RCC 7860 (cell line): Measurements from ENCODE around the gene IL32.
A peak's percentile ranks its signal among the peaks of the same experiment; 100 is the strongest.

Experiments used
- DNase-seq: peaks from one replicate; pipeline ENCODE4 v3.0.0-alpha.2; 2015; ENCODE audit warnings: low spot score
- FAIRE-seq: peaks from 2 replicates; lab custom pipeline; 2012; peaks lifted over from hg19 to GRCh38; lab: Jason Lieb, UNC

The IL32 gene

GRCh38 chr16:3065069-3065741 lies at the start of gene IL32:
IL32 (plus strand) TSS chr16:3065640; CDS start chr16:3065812, 172 bp downstream.
- DNase-seq = peak; percentile 85
- FAIRE-seq = no peak

- DNase-seq (no peak), FAIRE-seq (no peak)
Measured at GRCh38 chr16:3015865-3016521, 49.4 kb upstream of the IL32 start.

- no peak for DNase-seq
- no peak for FAIRE-seq
Measured at GRCh38 chr16:3017344-3017743, 48.1 kb upstream of the IL32 start.

GRCh38 chr16:3017794-3018506 lies 47.5 kb upstream of the IL32 start, which contains the start of gene CLDN6:
CLDN6 (minus strand) TSS chr16:3018183; CDS start chr16:3016021, 2,162 bp downstream.
- DNase-seq (no peak), FAIRE-seq (no peak)

GRCh38 chr16:3019594-3020246 lies 45.7 kb upstream of the IL32 start:
- DNase-seq (no peak), FAIRE-seq (no peak)

- peak; percentile 66 for DNase-seq
- FAIRE-seq = no peak
Measured at GRCh38 chr16:3020247-3020603, 45.2 kb upstream of the IL32 start, which contains the start of gene TNFRSF12A. TNFRSF12A (plus strand) TSS chr16:3020368; CDS start chr16:3020398, 30 bp downstream.

- FAIRE-seq (peak; percentile 71), DNase-seq (peak; percentile 95)
Measured at GRCh38 chr16:3020604-3021448, 44.6 kb upstream of the IL32 start.

GRCh38 chr16:3021449-3022207 lies 43.8 kb upstream of the IL32 start:
- peak; percentile 97 for DNase-seq
- peak; percentile 93 for FAIRE-seq

GRCh38 chr16:3022208-3022683 lies 43.2 kb upstream of the IL32 start:
- DNase-seq (peak; percentile 93), FAIRE-seq (no peak)

GRCh38 chr16:3022684-3023414 lies 42.6 kb upstream of the IL32 start:
- no peak for DNase-seq
- no peak for FAIRE-seq

- FAIRE-seq = peak; percentile 59
- DNase-seq = peak; percentile 93
Measured at GRCh38 chr16:3023415-3023668, 42.1 kb upstream of the IL32 start.

- peak; percentile 98 for DNase-seq
- peak; percentile 75 for FAIRE-seq
Measured at GRCh38 chr16:3023669-3024478, 41.6 kb upstream of the IL32 start, which contains the start of the genes HCFC1R1 and THOC6. HCFC1R1 (minus strand) TSS chr16:3023942; CDS start chr16:3023941, 1 bp downstream. THOC6 (plus strand) TSS chr16:3024035; CDS start chr16:3024327, 292 bp downstream.

GRCh38 chr16:3025032-3026002 lies 40.1 kb upstream of the IL32 start:
- no peak for FAIRE-seq

GRCh38 chr16:3026003-3026378 lies 39.4 kb upstream of the IL32 start:
- no peak for DNase-seq
- no peak for FAIRE-seq

More at GRCh38 chr16:3025032-3026002, 40.1 kb upstream of the IL32 start:
- DNase-seq = no peak

- FAIRE-seq (no peak), DNase-seq (no peak)
Measured at GRCh38 chr16:3026609-3027488, 38.6 kb upstream of the IL32 start.

- no peak for FAIRE-seq
- DNase-seq = no peak
Measured at GRCh38 chr16:3027489-3027795, 38.0 kb upstream of the IL32 start.
